Adrenal gland (tissue), 12 donors: ENCODE results near the gene DNASE2. TPM values are rescaled to one million over a fixed set of nuclear protein-coding genes. Genes with fewer than 3 reads are reported as not detected.
"Not testable (repeated sequence)": the region's sequence is repeated elsewhere in the genome, so short reads cannot be mapped to it uniquely, and the experiment has no call there.

Experiments
- DNase-seq, 7 donors: peaks; one replicate each; pipeline ENCODE4 v3.0.0-alpha.2; 2019 to 2020
- H3K27ac ChIP-seq, 5 donors: fragments of 200-600 bp; sonication (generic) in 4 of 5; 1 replicate in 3 of 5; 2 replicates in 2 of 5; pipeline versions ENCODE4 v1.5.1 to v1.8.0; 2016 to 2020; ENCODE audit warnings: mild to moderate bottlenecking in 1 of 5
- H3K27me3 ChIP-seq: fragments of 200-600 bp; 2 replicates; pipeline ENCODE4 v1.8.0; 2021
- H3K36me3 ChIP-seq, 2 donors: fragments of 200-600 bp; replicated peaks in 1 of 2; 1 replicate in 1 of 2; 2 replicates in 1 of 2; pipeline versions ENCODE4 v1.5.1 to v1.8.0; 2018 to 2022
- H3K4me1 ChIP-seq, 2 donors: fragments of 200-600 bp; replicated peaks in 1 of 2; 1 replicate in 1 of 2; 2 replicates in 1 of 2; pipeline versions ENCODE4 v1.5.1 to v1.8.0; 2018 to 2021
- H3K4me3 ChIP-seq, 4 donors: fragments of 200-600 bp; sonication (generic) in 3 of 4; one replicate each; pipeline ENCODE4 v1.5.1; 2016 to 2018
- H3K9me3 ChIP-seq, 3 donors: fragments of 200-600 bp; sonication (generic) in 1 of 3; replicated peaks in 1 of 3; 1 replicate in 2 of 3; 2 replicates in 1 of 3; pipeline versions ENCODE4 v1.5.1 to v1.8.0; 2016 to 2021
- CTCF ChIP-seq, 6 experiments: fragments of 450-650 bp in 4 of 6; fragments of 200-600 bp in 2 of 6; sonication (generic) in 1 of 6; IDR thresholded peaks; 1 replicate in 5 of 6; 2 replicates in 1 of 6; pipeline versions ENCODE4 v1.5.1 to v1.8.0; 2016 to 2021; ENCODE audit warnings: antibody characterized with exemption in 6 of 6, mild to moderate bottlenecking in 2 of 6, moderate library complexity in 1 of 6
- POLR2A ChIP-seq, 2 donors: fragments of 450-650 bp; IDR thresholded peaks; one replicate each; pipeline ENCODE4 v1.6.1; 2017; ENCODE audit warnings: antibody characterized with exemption in 2 of 2, mild to moderate bottlenecking in 2 of 2, moderate library complexity in 1 of 2
- WGBS, 4 donors: extraction: QIAGEN DNeasy Blood & Tissue Kit in 2 of 4; methylation state at CpG; one replicate each; pipeline versions ENCODE4 v1.1.5 to v1.1.7; 2013 to 2017; 5-methylcytosine and 5-hydroxymethylcytosine counted together
- intact Hi-C, 2 donors: fragments of 100-400 bp; cut with DNase I; formaldehyde crosslinking; loops; one replicate each; pipeline versions ENCODE4 v1.14.1 to v1.15.0; 2022 to 2023
- polyA plus RNA-seq, 3 donors: library from polyadenylated mRNA; stranded (reverse); fragments of 200-250 nt in 2 of 3; fragments of 350-450 nt in 1 of 3; fragmentation: Illumina TruSeq in 1 of 3; extraction: RNeasy Lipid Tissue Mini Kit (QIAGEN cat#74804) in 1 of 3; gene quantifications; one replicate each; pipeline ENCODE4 v1.2.3, GENCODE V29; 2013 to 2014
- total RNA-seq, 9 donors: library from RNA; depleted of rRNA in 4 of 9; stranded (reverse); fragments of >200 nt in 4 of 9; fragments of 120-200 nt in 1 of 9; fragmentation: NEBNext Ultra II Directional in 1 of 9; extraction: Animal tissue kit (Norgen Biotek cat#: 25700) in 1 of 9; gene quantifications; one replicate each; pipeline versions ENCODE4 v1.1.0 to v1.2.4, GENCODE V29; 2013 to 2023
- donor health status: healthy with polysubstance abuse.
- donor health status: Bipolar disorder and iron deficiency.
- donor health status: DM: yes; HTN: yes; CAD: no.
- donor health status: DM: no; HTN: no; CAD: no.
- donor health status: DM: no; HTN: no; CAD: no.
- donor health status: DM: yes; HTN: yes; CAD: no.

Gene DNASE2
- total and polyA plus RNA-seq, 12 donors, result 3.3 to 83.4 (median 51.3) TPM

GRCh38 chr19:12858041-12858928 lies 23.0 kb downstream of the DNASE2 start:
- no peak overlapping the region for H3K27ac ChIP-seq

GRCh38 chr19:12856653-12857052 lies 24.6 kb downstream of the DNASE2 start:
- H3K4me3 ChIP-seq, result no peak overlapping the region
- TF ChIP-seq CTCF (IDR thresholded peaks at IDR 0.05) (no peak), POLR2A (IDR thresholded peaks at IDR 0.05) (no peak)
- no peak overlapping the region for H3K27ac ChIP-seq
- H3K9me3 ChIP-seq, result no peaks in the 10 kb centered on the region
- intact Hi-C loops, result no loop called here
- WGBS, 4 donors, result 52 to 75% (median 60%) methylated on average over 1 of the region's 1 CpG
- no peaks in the 10 kb centered on the region for H3K36me3 ChIP-seq
- no peaks in the 10 kb centered on the region for H3K27me3 ChIP-seq
- no peaks in the 10 kb centered on the region for H3K4me1 ChIP-seq
- no peak for DNase-seq

More at GRCh38 chr19:12858041-12858928, 23.0 kb downstream of the DNASE2 start:
- 87 to 94% (median 91%) methylated on average over 21 to 35 of the region's 35 CpGs for WGBS, 4 donors
- TF ChIP-seq POLR2A (IDR thresholded peaks at IDR 0.05), result no peak
- no peak for TF ChIP-seq CTCF (IDR thresholded peaks at IDR 0.05)
- Histone ChIP-seq H3K27me3 (no peaks in the 10 kb centered on the region), H3K36me3 (no peaks in the 10 kb centered on the region), H3K9me3 (no peaks in the 10 kb centered on the region), H3K4me3 (no peak overlapping the region), H3K4me1 (no peaks in the 10 kb centered on the region)
- intact Hi-C loops, result no loop called here
- DNase-seq, result no peak

GRCh38 chr19:12847159-12848139 lies 33.8 kb downstream of the DNASE2 start:
- H3K9me3 ChIP-seq, result no peaks in the 10 kb centered on the region
- WGBS, 4 donors, result 10 to 37% (median 23%) methylated on average over 7 to 69 of the region's 69 CpGs
- no peaks in the 10 kb centered on the region for H3K36me3 ChIP-seq
- peaks cover 0 to 8% of the 10 kb centered on the region in 2 donors for H3K4me1 ChIP-seq
- peaks cover 25% of the 10 kb centered on the region for H3K27me3 ChIP-seq
- intact Hi-C loops, result loop anchor here (10.0 kb wide), 2 partner anchors 83 to 283 kb away; no protein-coding TSS in a partner anchor
- peak overlapping the region in 1 of 5 donors; percentile 52 for H3K27ac ChIP-seq
- DNase-seq, result peak; percentile 85 to 95 (median 91)
- H3K4me3 ChIP-seq, result peak overlapping the region in 1 of 4 donors; percentile 21
- peak; percentile 85 to 100 (median 96) for TF ChIP-seq CTCF (IDR thresholded peaks at IDR 0.05)
- no peak for TF ChIP-seq POLR2A (IDR thresholded peaks at IDR 0.05)

DNA sequence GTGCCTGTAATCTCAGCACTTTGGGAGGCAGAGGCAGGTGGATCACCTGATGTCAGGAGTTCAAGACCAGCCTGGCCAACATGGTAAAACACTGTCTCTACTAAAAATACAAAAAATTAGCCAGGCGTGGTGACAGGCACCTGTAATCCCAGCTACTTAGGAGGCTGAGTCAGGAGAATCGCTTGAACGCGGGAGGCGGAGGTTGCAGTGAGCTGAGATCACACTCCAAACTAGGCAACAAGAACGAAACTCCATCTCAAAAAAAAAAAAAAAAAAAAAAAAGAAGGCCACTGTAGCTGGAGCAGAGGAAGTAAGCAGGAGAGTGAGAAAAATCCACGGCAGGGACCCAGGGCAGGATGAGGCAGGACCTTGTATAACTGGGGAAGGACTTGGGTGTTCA lies 34.6 kb downstream of the DNASE2 start:
- DNase-seq, H3K36me3 ChIP-seq, H3K9me3 ChIP-seq, H3K4me1 ChIP-seq, H3K27ac ChIP-seq, H3K4me3 ChIP-seq: not testable (repeated sequence)
- H3K27me3 ChIP-seq, result peaks cover 34% of the 10 kb centered on the region
- intact Hi-C loops, result loop anchor here (10.0 kb wide), 2 partner anchors 82 to 282 kb away; no protein-coding TSS in a partner anchor
- WGBS, 4 donors, result 70 to 82% (median 75%) methylated on average over 7 of the region's 7 CpGs
